ENCODE data around the gene ATP10A.

The ATP10A gene

DNA sequence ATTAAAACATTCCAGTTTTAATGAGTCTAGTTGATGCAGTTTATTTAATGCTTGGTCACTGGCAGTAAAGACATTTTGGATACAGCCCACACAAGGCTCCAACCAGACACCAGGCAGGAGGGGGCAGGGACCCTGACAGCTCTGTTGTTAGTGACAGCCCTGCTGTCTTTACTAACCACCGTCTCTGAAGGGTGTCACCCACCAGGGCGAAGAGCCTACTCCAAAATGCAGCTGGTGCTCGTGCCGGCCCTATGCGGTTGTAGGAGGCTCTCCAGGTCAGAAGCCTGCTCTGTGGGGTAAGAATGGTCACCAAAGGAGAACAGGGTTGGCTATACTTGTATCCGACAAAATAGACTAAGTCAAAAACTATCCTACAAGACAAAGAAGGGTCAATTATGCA is 132.2 kb downstream of the ATP10A start:
- no peak overlapping the region for H3K4me3 ChIP-seq (ENCODE audit: control insufficient read depth, low read depth, low read length)
- no peak for DNase-seq (ENCODE audit: low read depth)
- TF ChIP-seq, protein P1, sequence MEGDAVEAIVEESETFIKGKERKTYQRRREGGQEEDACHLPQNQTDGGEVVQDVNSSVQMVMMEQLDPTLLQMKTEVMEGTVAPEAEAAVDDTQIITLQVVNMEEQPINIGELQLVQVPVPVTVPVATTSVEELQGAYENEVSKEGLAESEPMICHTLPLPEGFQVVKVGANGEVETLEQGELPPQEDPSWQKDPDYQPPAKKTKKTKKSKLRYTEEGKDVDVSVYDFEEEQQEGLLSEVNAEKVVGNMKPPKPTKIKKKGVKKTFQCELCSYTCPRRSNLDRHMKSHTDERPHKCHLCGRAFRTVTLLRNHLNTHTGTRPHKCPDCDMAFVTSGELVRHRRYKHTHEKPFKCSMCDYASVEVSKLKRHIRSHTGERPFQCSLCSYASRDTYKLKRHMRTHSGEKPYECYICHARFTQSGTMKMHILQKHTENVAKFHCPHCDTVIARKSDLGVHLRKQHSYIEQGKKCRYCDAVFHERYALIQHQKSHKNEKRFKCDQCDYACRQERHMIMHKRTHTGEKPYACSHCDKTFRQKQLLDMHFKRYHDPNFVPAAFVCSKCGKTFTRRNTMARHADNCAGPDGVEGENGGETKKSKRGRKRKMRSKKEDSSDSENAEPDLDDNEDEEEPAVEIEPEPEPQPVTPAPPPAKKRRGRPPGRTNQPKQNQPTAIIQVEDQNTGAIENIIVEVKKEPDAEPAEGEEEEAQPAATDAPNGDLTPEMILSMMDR (conservative IDR thresholded peaks at IDR 0.05; ENCODE audit: control insufficient read depth, insufficient read depth, low read depth, low read length) = no peak

DNA sequence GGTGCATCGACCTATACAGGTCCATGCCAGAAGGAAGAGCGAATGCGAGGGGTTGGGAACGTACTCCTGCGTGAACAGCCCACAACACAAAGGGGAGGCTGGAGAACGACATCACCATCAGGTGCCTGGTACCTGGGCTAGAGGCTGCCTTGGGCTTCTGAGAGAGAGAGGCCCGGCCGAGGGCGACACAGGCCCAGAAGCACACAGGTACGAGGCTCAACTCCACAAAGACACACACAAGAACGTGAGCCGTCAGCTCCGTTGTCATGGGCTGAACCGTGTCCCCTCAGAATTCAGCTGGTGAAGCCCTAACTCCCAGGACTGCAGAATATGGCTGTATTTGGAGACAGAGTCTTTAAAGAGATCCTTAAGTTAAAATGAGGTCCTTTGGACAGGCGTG is 134.3 kb downstream of the ATP10A start:
- no peak overlapping the region for H3K4me3 ChIP-seq (ENCODE audit: control insufficient read depth, low read depth, low read length)
- no peak for DNase-seq (ENCODE audit: low read depth)
- TF ChIP-seq, protein P1 (conservative IDR thresholded peaks at IDR 0.05; ENCODE audit: control insufficient read depth, insufficient read depth, low read depth, low read length) = no peak

DNA sequence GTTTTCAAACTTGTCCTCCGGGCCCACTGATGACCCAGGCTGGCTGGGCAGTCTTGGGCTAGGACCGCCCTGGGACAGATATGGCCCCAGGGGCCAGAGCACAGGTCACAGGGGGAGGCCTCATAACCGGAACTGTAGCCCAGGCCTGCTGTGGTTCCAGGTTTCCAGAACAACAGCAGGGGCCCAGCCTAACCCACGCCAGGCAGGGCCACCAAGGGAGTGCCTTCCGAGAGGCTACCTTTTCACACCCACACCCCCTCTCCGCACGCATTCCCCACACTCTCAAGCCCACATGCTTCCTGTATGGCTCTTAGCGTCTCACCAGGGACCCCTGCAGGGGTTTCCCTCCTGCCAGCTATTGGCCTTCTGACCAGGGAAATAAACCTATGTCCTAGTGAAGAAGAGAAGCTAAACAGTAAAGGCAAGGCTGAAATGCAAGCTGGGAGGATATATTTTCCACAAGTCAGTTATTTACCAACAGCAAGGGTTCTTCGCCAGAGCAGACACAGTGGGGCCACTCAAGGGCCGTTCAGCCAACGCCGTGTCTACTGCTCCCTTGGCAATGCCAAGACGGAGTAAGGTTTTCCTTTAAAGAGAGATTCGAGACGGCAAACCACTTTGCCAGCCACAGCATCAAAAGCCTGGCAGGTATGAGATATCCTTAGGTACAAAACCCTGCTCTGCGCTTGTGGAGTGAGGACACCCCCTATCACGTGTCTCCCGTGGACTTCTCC is 135.1 kb downstream of the ATP10A start:
- H3K4me3 ChIP-seq (ENCODE audit: control insufficient read depth, low read depth, low read length) = no peak overlapping the region
- TF ChIP-seq, protein P1 (conservative IDR thresholded peaks at IDR 0.05; ENCODE audit: control insufficient read depth, insufficient read depth, low read depth, low read length) = no peak
- DNase-seq (ENCODE audit: low read depth) = no peak

DNA sequence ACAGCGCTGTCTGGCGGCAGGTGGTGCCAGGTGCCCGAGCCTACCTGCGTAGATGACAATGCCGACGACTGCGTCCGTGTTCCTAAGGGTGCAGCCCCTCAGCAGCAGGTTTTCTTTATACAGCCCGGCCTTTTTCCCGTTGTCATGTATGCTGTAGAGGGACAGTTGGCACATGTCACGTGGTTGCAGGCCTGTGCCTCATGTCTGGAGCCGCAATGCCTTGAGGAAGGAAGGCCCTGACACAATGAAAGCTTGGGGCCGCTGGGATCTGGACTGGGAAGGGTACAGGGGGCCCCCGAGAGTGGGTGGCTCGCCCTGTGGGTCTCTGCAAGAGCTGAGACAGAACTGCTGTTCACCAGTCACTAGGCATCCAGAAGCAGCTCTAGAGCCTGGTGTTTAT is 136.0 kb downstream of the ATP10A start:
- H3K4me3 ChIP-seq (ENCODE audit: control insufficient read depth, low read depth, low read length) = no peak overlapping the region
- TF ChIP-seq, protein P1 (conservative IDR thresholded peaks at IDR 0.05; ENCODE audit: control insufficient read depth, insufficient read depth, low read depth, low read length) = no peak
- no peak for DNase-seq (ENCODE audit: low read depth)

DNA sequence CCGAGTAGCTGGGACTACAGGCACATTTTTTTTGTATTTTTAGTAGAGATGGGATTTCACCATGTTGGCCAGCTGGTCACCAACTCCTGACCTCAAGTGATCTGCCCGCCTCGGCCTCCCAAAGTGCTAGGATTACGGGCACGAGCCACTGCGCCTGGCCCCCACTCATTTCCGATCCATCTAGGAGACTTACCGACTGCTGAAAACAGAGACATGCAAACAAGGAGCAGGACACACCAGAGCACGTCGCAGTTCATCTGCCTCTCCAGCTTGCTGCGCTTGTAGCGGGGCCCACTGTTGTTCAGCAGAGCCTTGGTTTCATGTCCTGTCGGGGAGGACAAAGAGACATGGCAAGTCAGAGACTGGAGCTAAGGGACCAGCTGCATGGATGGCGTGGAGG is 137.4 kb downstream of the ATP10A start:
- TF ChIP-seq, protein P1 (conservative IDR thresholded peaks at IDR 0.05; ENCODE audit: control insufficient read depth, insufficient read depth, low read depth, low read length) = no peak
- no peak for DNase-seq (ENCODE audit: low read depth)
- no peak overlapping the region for H3K4me3 ChIP-seq (ENCODE audit: control insufficient read depth, low read depth, low read length)

DNA sequence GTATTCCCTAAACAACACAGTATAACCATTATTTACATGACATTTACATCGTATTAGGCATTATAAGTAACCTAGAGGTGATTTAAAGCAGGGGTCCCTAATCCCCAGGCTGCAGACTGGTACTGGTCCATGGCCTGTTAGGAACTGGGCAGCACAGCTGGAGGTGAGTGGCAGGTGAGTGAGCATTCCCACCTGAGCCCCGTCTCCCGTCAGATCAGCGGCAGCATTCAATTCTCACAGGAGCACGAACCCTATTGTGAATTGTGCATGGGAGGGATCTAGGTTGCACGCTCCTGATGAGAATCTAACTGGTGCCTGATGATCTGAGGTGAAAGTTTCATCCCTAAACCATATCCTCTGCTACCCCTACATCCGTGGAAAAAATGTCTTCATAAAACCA is 138.2 kb downstream of the ATP10A start:
- DNase-seq (ENCODE audit: low read depth) = no peak

More for the DNA sequence above, 138.2 kb downstream of the ATP10A start:
- TF ChIP-seq, protein P1 (conservative IDR thresholded peaks at IDR 0.05; ENCODE audit: control insufficient read depth, insufficient read depth, low read depth, low read length) = no peak
- no peak overlapping the region for H3K4me3 ChIP-seq (ENCODE audit: control insufficient read depth, low read depth, low read length)

Data from fibroblast of mammary gland (primary cell).